Stomach (tissue), 9 donors: ENCODE results near the gene TMEM80. TPM values are rescaled to one million over a fixed set of nuclear protein-coding genes. Genes with fewer than 3 reads are reported as not detected.
A peak's percentile ranks its signal among the peaks of the same experiment; 100 is the strongest.

Experiments used
- DNase-seq, 2 donors: peaks; one replicate each; pipeline versions ENCODE4 v3.0.0 to v3.0.0-alpha.2; 2013 to 2019
- H3K27ac ChIP-seq, 5 donors: fragments of 200-600 bp in 4 of 5; sonication (generic) in 4 of 5; one replicate each; pipeline ENCODE4 v1.5.1; 2013 to 2019; ENCODE audit warnings: mild to moderate bottlenecking in 1 of 5, moderate library complexity in 1 of 5
- H3K27me3 ChIP-seq, 3 donors: fragments of 200-600 bp; sonication (generic); one replicate each; pipeline ENCODE4 v1.5.1; 2017 to 2019; ENCODE audit warnings: mixed run types in 1 of 3
- H3K36me3 ChIP-seq, 4 donors: fragments of 200-600 bp; sonication (generic); 1 replicate in 3 of 4; 2 replicates in 1 of 4; pipeline ENCODE4 v1.5.1; 2016 to 2019
- H3K4me1 ChIP-seq, 4 donors: fragments of 200-600 bp; sonication (generic); one replicate each; pipeline ENCODE4 v1.5.1; 2016 to 2019
- H3K4me3 ChIP-seq, 4 donors: fragments of 200-600 bp; sonication (generic) in 3 of 4; one replicate each; pipeline ENCODE4 v1.5.1; 2016 to 2019; ENCODE audit warnings: mild to moderate bottlenecking in 1 of 4
- H3K9me3 ChIP-seq, 4 donors: fragments of 200-600 bp; sonication (generic); one replicate each; pipeline ENCODE4 v1.5.1; 2016 to 2019
- CTCF ChIP-seq, 7 experiments: fragments of 450-650 bp in 4 of 7; fragments of 200-600 bp in 3 of 7; sonication (generic) in 3 of 7; IDR thresholded peaks; one replicate each; pipeline ENCODE4 v1.5.1; 2016 to 2019; ENCODE audit warnings: antibody characterized with exemption in 7 of 7, control low read depth in 2 of 7, mild to moderate bottlenecking in 1 of 7
- EP300 ChIP-seq: sonication (generic); formaldehyde crosslinking; IDR thresholded peaks from one replicate; pipeline ENCODE4 v1.6.1; 2017; ENCODE audit warnings: antibody characterized with exemption
- POLR2A ChIP-seq, 4 donors: fragments of 450-650 bp; IDR thresholded peaks; one replicate each; pipeline ENCODE4 v1.6.1; 2016; ENCODE audit warnings: antibody characterized with exemption in 4 of 4, control low read depth in 2 of 4, mild to moderate bottlenecking in 1 of 4, moderate library complexity in 1 of 4
- POLR2AphosphoS5 ChIP-seq, 3 donors: sonication (generic); formaldehyde crosslinking; IDR thresholded peaks; one replicate each; pipeline ENCODE4 v1.6.1; 2016; ENCODE audit warnings: antibody characterized with exemption in 3 of 3
- WGBS, 5 donors: extraction: QIAGEN DNeasy Blood & Tissue Kit in 3 of 5; methylation state at CpG; one replicate each; pipeline versions ENCODE4 v1.1.5 to v1.1.7; 2013 to 2018; 5-methylcytosine and 5-hydroxymethylcytosine counted together
- intact Hi-C: fragments of 100-400 bp; cut with DNase I; formaldehyde crosslinking; loops from one replicate; pipeline ENCODE4 v1.15.1; 2023; ENCODE audit warnings: low total_unique reads
- polyA plus RNA-seq, 3 donors: library from polyadenylated mRNA; stranded (reverse); fragments of 200-250 nt; gene quantifications; one replicate each; pipeline ENCODE4 v1.2.3, GENCODE V29; 2013
- total RNA-seq, 5 donors: library from RNA; depleted of rRNA; stranded (reverse); fragments of >200 nt; gene quantifications; one replicate each; pipeline versions ENCODE4 v1.1.0 to v1.2.3, GENCODE V29; 2014 to 2016
- donor health status: healthy with polysubstance abuse.
- donor health status: Bipolar disorder and iron deficiency.
- donor health status: healthy.

TMEM80 gene
- total and polyA plus RNA-seq, 8 donors = 4.9 to 46.5 (median 19.8) TPM

GRCh38 chr11:662689-663274, 32.8 kb upstream of the TMEM80 start:
- Histone ChIP-seq H3K27me3 (no peaks in the 10 kb centered on the region), H3K36me3 (peaks cover 3 to 78% (median 66%) of the 10 kb centered on the region in 4 donors), H3K9me3 (no peaks in the 10 kb centered on the region), H3K4me3 (no peak overlapping the region), H3K27ac (no peak overlapping the region), H3K4me1 (peaks cover 0 to 11% (median 0%) of the 10 kb centered on the region in 4 donors)
- TF ChIP-seq POLR2A (IDR thresholded peaks at IDR 0.05) = no peak
- peak in 5 of 7 experiments; percentile 55 to 89 (median 74) for TF ChIP-seq CTCF (IDR thresholded peaks at IDR 0.05)
- TF ChIP-seq POLR2AphosphoS5 (IDR thresholded peaks at IDR 0.05) = peak in 2 of 3 donors; percentile 21 to 43
- intact Hi-C loops = loop anchor here (10.0 kb wide), 1 partner anchor 62 kb away; no protein-coding TSS in a partner anchor
- peak; percentile 74 to 77 for DNase-seq
- WGBS, 5 donors = 52 to 63% (median 60%) methylated on average over 12 to 15 of the region's 15 CpGs

GRCh38 chr11:665062-665703, 30.4 kb upstream of the TMEM80 start:
- Histone ChIP-seq H3K9me3 (no peaks in the 10 kb centered on the region), H3K4me3 (no peak overlapping the region), H3K27ac (peak overlapping the region; percentile 4 to 67 (median 35)), H3K4me1 (peaks cover 0 to 11% (median 0%) of the 10 kb centered on the region in 4 donors), H3K27me3 (no peaks in the 10 kb centered on the region), H3K36me3 (peaks cover 3 to 62% (median 52%) of the 10 kb centered on the region in 4 donors)
- peak in 1 of 2 donors; percentile 64 for DNase-seq
- intact Hi-C loops = loop anchor here (10.0 kb wide), 1 partner anchor 60 kb away; no protein-coding TSS in a partner anchor
- no peak for TF ChIP-seq EP300
- TF ChIP-seq CTCF (IDR thresholded peaks at IDR 0.05) = no peak
- no peak for TF ChIP-seq POLR2AphosphoS5 (IDR thresholded peaks at IDR 0.05)
- no peak for TF ChIP-seq POLR2A (IDR thresholded peaks at IDR 0.05)
- WGBS, 5 donors = 59 to 85% (median 79%) methylated on average over 12 to 15 of the region's 15 CpGs

GRCh38 chr11:665704-666281, 29.8 kb upstream of the TMEM80 start:
- DNase-seq = no peak

GRCh38 chr11:673866-674265, 21.8 kb upstream of the TMEM80 start:
- H3K36me3 ChIP-seq = peaks cover 20 to 83% (median 76%) of the 10 kb centered on the region in 4 donors
- TF ChIP-seq POLR2A (IDR thresholded peaks at IDR 0.05) = no peak
- no peak for TF ChIP-seq CTCF (IDR thresholded peaks at IDR 0.05)
- no peak for TF ChIP-seq POLR2AphosphoS5 (IDR thresholded peaks at IDR 0.05)
- no peak for TF ChIP-seq EP300
- 92 to 95% (median 94%) methylated on average over 8 of the region's 8 CpGs for WGBS, 5 donors
- H3K27me3 ChIP-seq = no peaks in the 10 kb centered on the region
- no peak overlapping the region for H3K4me3 ChIP-seq
- intact Hi-C loops = no loop called here
- no peaks in the 10 kb centered on the region for H3K4me1 ChIP-seq
- no peaks in the 10 kb centered on the region for H3K9me3 ChIP-seq
- H3K27ac ChIP-seq = no peak overlapping the region
- DNase-seq = no peak

More at GRCh38 chr11:665704-666281, 29.8 kb upstream of the TMEM80 start:
- TF ChIP-seq POLR2A (IDR thresholded peaks at IDR 0.05) = no peak
- H3K9me3 ChIP-seq = no peaks in the 10 kb centered on the region
- no peak overlapping the region for H3K4me3 ChIP-seq
- WGBS, 5 donors = 63 to 73% (median 72%) methylated on average over 11 of the region's 11 CpGs
- peak overlapping the region; percentile 4 to 67 (median 35) for H3K27ac ChIP-seq
- peaks cover 0 to 11% (median 0%) of the 10 kb centered on the region in 4 donors for H3K4me1 ChIP-seq
- intact Hi-C loops = loop anchor here (10.0 kb wide), 1 partner anchor 59 kb away; no protein-coding TSS in a partner anchor
- no peaks in the 10 kb centered on the region for H3K27me3 ChIP-seq
- H3K36me3 ChIP-seq = peaks cover 3 to 60% (median 47%) of the 10 kb centered on the region in 4 donors
